Psoas muscle (tissue), 8 donors: ENCODE measurements around the gene SLC28A3. TPM values are rescaled to one million over a fixed set of nuclear protein-coding genes. Genes with fewer than 3 reads are reported as not detected.

ENCODE experiments used
- ATAC-seq, 4 donors: fragments of 200-7000 bp; cut with Tn5 transposase; one replicate each; pipeline ENCODE4 v1.9.1; 2020; ENCODE audit warnings: moderate library complexity in 3 of 4, mild to moderate bottlenecking in 2 of 4
- DNase-seq, 2 donors: peaks; one replicate each; pipeline ENCODE4 v3.0.0-alpha.2; 2020
- H3K27ac ChIP-seq: fragments of 200-600 bp; one replicate; pipeline ENCODE4 v1.8.0; 2022
- H3K27me3 ChIP-seq, 3 donors: fragments of 200-600 bp in 1 of 3; one replicate each; pipeline versions ENCODE4 v1.6.1 to v1.8.0; 2013 to 2022; ENCODE audit warnings: low read length in 2 of 3, mild to moderate bottlenecking in 2 of 3, moderate library complexity in 1 of 3; ENCODE audit not compliant: insufficient read depth in 3 of 3
- H3K36me3 ChIP-seq, 2 donors: fragments of 200-600 bp in 1 of 2; one replicate each; pipeline versions ENCODE4 v1.6.1 to v1.8.0; 2013 to 2022; ENCODE audit warnings: low read depth in 1 of 2, mild to moderate bottlenecking in 1 of 2, moderate library complexity in 1 of 2; ENCODE audit not compliant: insufficient read depth in 1 of 2
- H3K4me1 ChIP-seq: fragments of 200-600 bp; one replicate; pipeline ENCODE4 v1.8.0; 2022
- H3K4me3 ChIP-seq: fragments of 200-600 bp; one replicate; pipeline ENCODE4 v1.8.0; 2022; ENCODE audit warnings: mild to moderate bottlenecking
- H3K9me3 ChIP-seq: fragments of 200-600 bp; one replicate; pipeline ENCODE4 v1.8.0; 2022
- WGBS, 3 donors: extraction: QIAGEN DNeasy Blood & Tissue Kit; methylation state at CpG; one replicate each; pipeline versions ENCODE4 v1.1.6 to v1.1.7; 2013; 5-methylcytosine and 5-hydroxymethylcytosine counted together
- intact Hi-C, 2 donors: fragments of 100-400 bp; cut with DNase I; formaldehyde crosslinking; loops; one replicate each; pipeline versions ENCODE4 v1.11.0 to v1.14.2; 2022
- polyA plus RNA-seq, 3 donors: library from polyadenylated mRNA; stranded (reverse); fragments of 200-250 nt; gene quantifications; one replicate each; pipeline ENCODE4 v1.2.3, GENCODE V29; 2013
- total RNA-seq, 4 donors: library from RNA; stranded (reverse); fragmentation: NEBNext Ultra II Directional in 2 of 4; extraction: Animal tissue kit (Norgen Biotek cat#: 25700) in 2 of 4; gene quantifications; one replicate each; pipeline versions ENCODE4 v1.2.1 to v1.2.4, GENCODE V29; 2021 to 2023
- TF ChIP-seq, protein P1 (sequence below): fragments of 200-600 bp; IDR thresholded peaks from one replicate; pipeline ENCODE4 v1.8.0; 2022; ENCODE audit warnings: antibody characterized with exemption
- donor health status: healthy with polysubstance abuse.
- donor health status: DM: no; HTN: no; CAD: no; lungs with moderate emphysema.
- donor health status: Bipolar disorder and iron deficiency.
- donor health status: healthy.
- donor health status: DM: yes; HTN: yes; CAD: no.
- donor health status: DM: no; HTN: no; CAD: no.
- donor health status: DM: no; HTN: no; CAD: no.
- donor health status: DM: yes; HTN: yes; CAD: no.

Gene SLC28A3
- total and polyA plus RNA-seq, 7 donors = not detected

DNA sequence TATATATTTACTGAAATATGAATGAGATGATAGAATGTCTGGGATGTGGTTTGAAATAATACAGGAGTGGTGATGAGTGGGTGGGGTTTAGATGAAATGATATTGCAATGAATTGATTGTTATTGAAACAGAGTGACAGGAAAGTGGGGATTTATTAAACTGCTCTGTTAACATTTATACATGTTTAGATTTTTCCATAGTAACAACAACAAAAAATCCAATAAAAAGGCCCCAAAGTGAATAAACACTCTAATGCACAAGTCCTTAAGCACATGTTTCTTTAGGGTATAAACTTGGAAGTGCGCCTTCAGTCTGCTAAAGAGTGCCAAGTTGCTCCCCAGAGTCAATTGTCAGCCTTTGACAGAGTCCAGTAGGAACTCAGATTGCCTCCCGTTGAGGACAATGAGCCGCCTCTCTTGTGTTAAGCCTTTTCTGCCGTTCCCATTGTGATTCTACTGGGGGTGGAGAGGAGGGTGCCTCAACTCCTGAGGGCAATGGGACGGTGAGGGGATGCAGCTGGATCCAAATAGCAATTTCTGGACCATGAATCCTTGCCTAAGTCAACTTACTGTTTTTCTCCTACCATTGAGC is 112.3 kb downstream of the SLC28A3 start:
- TF ChIP-seq, protein P1, sequence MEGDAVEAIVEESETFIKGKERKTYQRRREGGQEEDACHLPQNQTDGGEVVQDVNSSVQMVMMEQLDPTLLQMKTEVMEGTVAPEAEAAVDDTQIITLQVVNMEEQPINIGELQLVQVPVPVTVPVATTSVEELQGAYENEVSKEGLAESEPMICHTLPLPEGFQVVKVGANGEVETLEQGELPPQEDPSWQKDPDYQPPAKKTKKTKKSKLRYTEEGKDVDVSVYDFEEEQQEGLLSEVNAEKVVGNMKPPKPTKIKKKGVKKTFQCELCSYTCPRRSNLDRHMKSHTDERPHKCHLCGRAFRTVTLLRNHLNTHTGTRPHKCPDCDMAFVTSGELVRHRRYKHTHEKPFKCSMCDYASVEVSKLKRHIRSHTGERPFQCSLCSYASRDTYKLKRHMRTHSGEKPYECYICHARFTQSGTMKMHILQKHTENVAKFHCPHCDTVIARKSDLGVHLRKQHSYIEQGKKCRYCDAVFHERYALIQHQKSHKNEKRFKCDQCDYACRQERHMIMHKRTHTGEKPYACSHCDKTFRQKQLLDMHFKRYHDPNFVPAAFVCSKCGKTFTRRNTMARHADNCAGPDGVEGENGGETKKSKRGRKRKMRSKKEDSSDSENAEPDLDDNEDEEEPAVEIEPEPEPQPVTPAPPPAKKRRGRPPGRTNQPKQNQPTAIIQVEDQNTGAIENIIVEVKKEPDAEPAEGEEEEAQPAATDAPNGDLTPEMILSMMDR = no peak
- Histone ChIP-seq H3K27me3 (no peaks in the 10 kb centered on the region), H3K4me3 (no peak overlapping the region), H3K27ac (no peak overlapping the region), H3K4me1 (no peaks in the 10 kb centered on the region), H3K9me3 (no peaks in the 10 kb centered on the region), H3K36me3 (no peaks in the 10 kb centered on the region)
- ATAC-seq = no peak
- DNase-seq = no peak
- intact Hi-C loops = no loop called here
- WGBS, 3 donors = 56 to 62% (median 56%) methylated on average over 5 of the region's 5 CpGs

DNA sequence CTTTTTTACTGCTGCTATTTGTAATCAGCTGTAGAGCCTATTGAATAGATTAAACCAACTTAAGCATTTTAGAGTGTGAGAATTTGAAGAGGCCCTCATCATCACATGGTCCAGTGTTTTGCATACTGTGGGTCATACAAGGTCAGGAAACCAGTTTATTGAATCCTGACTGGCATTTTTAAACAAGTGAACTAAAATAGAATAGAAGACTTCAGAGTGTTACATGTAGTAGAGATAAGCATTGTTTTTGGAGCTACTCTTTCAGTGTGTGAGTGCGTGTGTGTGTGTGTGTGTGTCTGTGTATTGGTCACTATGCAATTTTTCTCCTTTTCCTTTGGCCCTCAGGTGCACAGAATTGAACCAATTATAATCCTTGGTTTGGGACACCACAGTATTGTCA is 114.4 kb downstream of the SLC28A3 start:
- 85 to 97% (median 91%) methylated on average over 1 of the region's 1 CpG for WGBS, 3 donors
- H3K27me3 ChIP-seq = no peaks in the 10 kb centered on the region
- H3K9me3 ChIP-seq = peaks cover 7% of the 10 kb centered on the region
- intact Hi-C loops = no loop called here
- DNase-seq = no peak
- no peak overlapping the region for H3K4me3 ChIP-seq
- TF ChIP-seq, protein P1 = no peak
- no peak overlapping the region for H3K27ac ChIP-seq
- no peaks in the 10 kb centered on the region for H3K4me1 ChIP-seq
- no peaks in the 10 kb centered on the region for H3K36me3 ChIP-seq
- ATAC-seq = no peak
